ENCODE data around the gene SP140. TPM values are rescaled to one million over a fixed set of nuclear protein-coding genes. Genes with fewer than 3 reads are reported as not detected.

The SP140 gene
- polyA plus RNA-seq, 3 donors = 2.5 to 7.3 (median 5.9) TPM

DNA sequence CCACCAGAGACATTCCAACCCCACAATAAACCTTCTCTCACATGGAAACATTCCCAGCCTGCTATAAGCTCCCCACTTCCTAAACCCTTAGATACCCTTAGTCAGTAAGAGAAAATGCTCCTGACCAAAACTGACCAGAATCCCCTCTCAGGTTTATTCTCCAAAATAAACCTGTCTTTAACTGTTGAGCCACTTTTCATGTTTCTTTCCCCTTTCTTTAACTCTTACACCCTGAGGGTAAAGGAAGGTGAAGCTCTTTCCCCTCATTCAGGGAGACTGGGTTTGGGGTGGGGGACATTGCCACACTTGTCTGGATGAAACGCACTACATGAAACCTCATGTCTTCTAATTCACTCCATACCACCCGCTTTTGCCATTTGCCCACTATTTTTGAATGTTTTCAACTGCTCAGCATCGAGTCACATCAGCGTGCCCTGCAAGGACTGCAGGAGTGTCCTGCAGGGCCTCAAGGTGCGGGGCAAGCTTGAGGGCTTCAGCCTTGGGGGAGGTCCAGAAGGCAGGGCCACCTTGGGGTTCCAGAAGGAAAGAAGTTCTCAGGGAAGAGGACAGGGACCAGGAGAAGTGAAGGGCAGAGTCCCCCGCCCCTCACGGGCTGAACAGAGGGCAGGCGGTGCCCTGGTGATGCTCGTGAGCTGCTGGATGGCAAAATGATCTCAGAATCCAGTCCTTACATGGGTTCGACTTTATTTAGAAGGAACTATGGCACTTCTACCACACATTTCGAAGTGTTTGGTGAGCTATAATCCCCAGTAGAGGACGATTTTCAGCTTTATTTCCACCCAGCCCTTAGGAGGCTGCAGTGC is 97.2 kb downstream of the SP140 start:
- 96% methylated on average over 9 of the region's 12 CpGs for WGBS (ENCODE audit: insufficient coverage)
- TF ChIP-seq, protein P1, sequence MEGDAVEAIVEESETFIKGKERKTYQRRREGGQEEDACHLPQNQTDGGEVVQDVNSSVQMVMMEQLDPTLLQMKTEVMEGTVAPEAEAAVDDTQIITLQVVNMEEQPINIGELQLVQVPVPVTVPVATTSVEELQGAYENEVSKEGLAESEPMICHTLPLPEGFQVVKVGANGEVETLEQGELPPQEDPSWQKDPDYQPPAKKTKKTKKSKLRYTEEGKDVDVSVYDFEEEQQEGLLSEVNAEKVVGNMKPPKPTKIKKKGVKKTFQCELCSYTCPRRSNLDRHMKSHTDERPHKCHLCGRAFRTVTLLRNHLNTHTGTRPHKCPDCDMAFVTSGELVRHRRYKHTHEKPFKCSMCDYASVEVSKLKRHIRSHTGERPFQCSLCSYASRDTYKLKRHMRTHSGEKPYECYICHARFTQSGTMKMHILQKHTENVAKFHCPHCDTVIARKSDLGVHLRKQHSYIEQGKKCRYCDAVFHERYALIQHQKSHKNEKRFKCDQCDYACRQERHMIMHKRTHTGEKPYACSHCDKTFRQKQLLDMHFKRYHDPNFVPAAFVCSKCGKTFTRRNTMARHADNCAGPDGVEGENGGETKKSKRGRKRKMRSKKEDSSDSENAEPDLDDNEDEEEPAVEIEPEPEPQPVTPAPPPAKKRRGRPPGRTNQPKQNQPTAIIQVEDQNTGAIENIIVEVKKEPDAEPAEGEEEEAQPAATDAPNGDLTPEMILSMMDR (IDR thresholded peaks at IDR 0.05) = peak; percentile 29
- Histone ChIP-seq H3K27ac (ENCODE audit: low read depth in 1 of 2, low read length in 2 of 2) (no peak overlapping the region), H3K4me3 (replicated peaks in 1 of 3; ENCODE audit: low read depth in 2 of 3, low read length in 3 of 3) (no peak overlapping the region), H3K9me3 (replicated peaks in 1 of 2; ENCODE audit: control insufficient read depth in 1 of 2, insufficient read depth in 1 of 2, low read length in 2 of 2) (peaks cover 0 to 10% of the 10 kb centered on the region in 2 donors), H3K4me2 (replicated peaks; ENCODE audit: extremely low read depth, low read length, poor library complexity, severe bottlenecking) (no peak overlapping the region), H4K20me1 (ENCODE audit: insufficient read depth, low read length) (no peaks in the 10 kb centered on the region), H3K4me1 (ENCODE audit: control insufficient read depth in 1 of 2, insufficient read depth in 2 of 2, low read length in 2 of 2) (peaks cover 37 to 60% of the 10 kb centered on the region in 2 donors), H3K27me3 (ENCODE audit: control insufficient read depth in 2 of 2, insufficient read depth in 2 of 2, low read length in 2 of 2) (no peaks in the 10 kb centered on the region), H2AFZ (ENCODE audit: insufficient read depth, low read depth, low read length, poor library complexity, severe bottlenecking) (no peak overlapping the region), H3K36me3 (replicated peaks in 1 of 2; ENCODE audit: control insufficient read depth in 1 of 2, insufficient read depth in 2 of 2, low read length in 2 of 2) (no peaks in the 10 kb centered on the region), H3K79me2 (ENCODE audit: insufficient read depth, low read length) (peaks cover 4% of the 10 kb centered on the region), H3K9ac (ENCODE audit: insufficient read depth, low read length, poor library complexity, severe bottlenecking) (no peak overlapping the region)
- no peak overlapping the region for H3K4me3 Mint-ChIP-seq
- peaks cover 0 to 5% (median 2%) of the 10 kb centered on the region in 3 donors for H3K27me3 Mint-ChIP-seq (ENCODE audit: low read depth in 3 of 3)
- H3K9me3 Mint-ChIP-seq = peaks cover 6 to 21% (median 11%) of the 10 kb centered on the region in 7 donors
- peaks cover 58% of the 10 kb centered on the region for H3K4me1 Mint-ChIP-seq
- intact Hi-C loops (cut with micrococcal nuclease) = loop anchor here in 1 of 2 donors (10.0 kb wide), 1 partner anchor 398 kb away; the partner anchor contains the start of genes FBXO36 and TRIP12
- DNase-seq = no peak
- peaks cover 0 to 2% of the 10 kb centered on the region in 2 donors for H3K36me3 Mint-ChIP-seq
- H3K27ac Mint-ChIP-seq = no peak overlapping the region

DNA sequence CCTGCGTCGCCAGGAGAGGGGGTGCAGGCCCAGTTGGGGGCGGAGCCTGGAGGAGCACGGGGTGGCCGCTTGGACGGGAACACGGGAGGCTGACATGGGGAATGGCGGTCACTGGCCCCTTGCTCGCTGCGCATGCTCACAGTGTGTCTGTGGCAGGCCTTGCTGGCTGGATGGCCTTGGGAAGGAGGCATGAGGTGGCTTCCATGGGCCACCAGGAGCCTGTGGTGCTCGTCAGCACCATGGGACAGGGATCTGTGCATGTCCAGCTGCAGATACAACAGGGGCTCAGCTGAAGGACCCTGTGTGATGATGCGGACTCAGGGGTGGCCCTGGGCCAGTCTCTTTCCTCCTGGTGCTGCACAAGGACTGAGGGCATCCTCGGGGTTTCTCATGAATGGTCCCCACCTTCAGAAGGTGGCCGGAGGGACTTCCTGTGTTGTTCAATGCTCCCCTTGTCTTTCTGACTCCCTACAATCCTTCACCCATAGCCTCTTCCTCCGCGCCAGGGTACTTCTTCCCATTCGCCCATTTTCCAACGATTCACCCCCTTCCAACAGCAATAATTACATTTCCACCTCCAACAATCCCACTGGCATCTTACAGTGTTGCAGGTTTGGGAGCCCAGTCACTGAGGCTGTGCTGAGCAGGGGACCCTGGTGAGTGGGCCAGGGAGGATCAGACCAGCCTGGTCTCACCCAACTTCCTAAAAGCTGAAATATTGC is 98.0 kb downstream of the SP140 start:
- Histone ChIP-seq H3K79me2 (ENCODE audit: insufficient read depth, low read length) (peaks cover 10% of the 10 kb centered on the region), H3K4me1 (ENCODE audit: control insufficient read depth in 1 of 2, insufficient read depth in 2 of 2, low read length in 2 of 2) (peaks cover 36 to 60% of the 10 kb centered on the region in 2 donors), H3K4me2 (replicated peaks; ENCODE audit: extremely low read depth, low read length, poor library complexity, severe bottlenecking) (no peak overlapping the region), H3K27ac (ENCODE audit: low read depth in 1 of 2, low read length in 2 of 2) (no peak overlapping the region), H3K9ac (ENCODE audit: insufficient read depth, low read length, poor library complexity, severe bottlenecking) (no peak overlapping the region), H2AFZ (ENCODE audit: insufficient read depth, low read depth, low read length, poor library complexity, severe bottlenecking) (no peak overlapping the region), H3K9me3 (replicated peaks in 1 of 2; ENCODE audit: control insufficient read depth in 1 of 2, insufficient read depth in 1 of 2, low read length in 2 of 2) (peaks cover 0 to 10% of the 10 kb centered on the region in 2 donors), H3K27me3 (ENCODE audit: control insufficient read depth in 2 of 2, insufficient read depth in 2 of 2, low read length in 2 of 2) (no peaks in the 10 kb centered on the region), H3K4me3 (replicated peaks in 1 of 3; ENCODE audit: low read depth in 2 of 3, low read length in 3 of 3) (no peak overlapping the region), H3K36me3 (replicated peaks in 1 of 2; ENCODE audit: control insufficient read depth in 1 of 2, insufficient read depth in 2 of 2, low read length in 2 of 2) (no peaks in the 10 kb centered on the region), H4K20me1 (ENCODE audit: insufficient read depth, low read length) (no peaks in the 10 kb centered on the region)
- H3K27me3 Mint-ChIP-seq (ENCODE audit: low read depth in 3 of 3) = peaks cover 0 to 5% (median 2%) of the 10 kb centered on the region in 3 donors
- H3K4me1 Mint-ChIP-seq = peaks cover 55% of the 10 kb centered on the region
- TF ChIP-seq, protein P1 (IDR thresholded peaks at IDR 0.05) = no peak
- H3K36me3 Mint-ChIP-seq = peaks cover 0 to under 1% of the 10 kb centered on the region in 2 donors
- intact Hi-C loops (cut with micrococcal nuclease) = loop anchor here in 1 of 2 donors (10.0 kb wide), 1 partner anchor 399 kb away; the partner anchor contains the start of genes FBXO36 and TRIP12
- DNase-seq = no peak
- H3K27ac Mint-ChIP-seq = peak overlapping the region in 2 of 7 donors; percentile 72 to 76
- no peak overlapping the region for H3K4me3 Mint-ChIP-seq
- 93% methylated on average over 17 of the region's 18 CpGs for WGBS (ENCODE audit: insufficient coverage)
- peaks cover 6 to 21% (median 11%) of the 10 kb centered on the region in 7 donors for H3K9me3 Mint-ChIP-seq
